Fibroblast of skin of abdomen (primary cell): Measurements from ENCODE around the gene C16orf96. TPM values are rescaled to one million over a fixed set of nuclear protein-coding genes. Genes with fewer than 3 reads are reported as not detected.

Experiments used
- DNase-seq: peaks from one replicate; pipeline ENCODE4 v3.0.0-alpha.2; 2013
- polyA plus RNA-seq, 2 experiments: library from polyadenylated mRNA; unstranded; fragments of 120-200 nt; gene quantifications; one replicate each; pipeline ENCODE4 v1.2.1, GENCODE V29; 2013; ENCODE audit not compliant: insufficient read length in 2 of 2

Gene C16orf96
- polyA plus RNA-seq (2013, experiment 1 of 2; ENCODE audit: insufficient read length): not detected
- polyA plus RNA-seq (2013, experiment 2 of 2; ENCODE audit: insufficient read length): 0.04 TPM

GRCh38 chr16:4556112-4556511, at the start of gene C16orf96:
C16orf96 (plus strand) TSS chr16:4556340; CDS start chr16:4556490, 150 bp downstream.
- DNase-seq: no peak

DNA sequence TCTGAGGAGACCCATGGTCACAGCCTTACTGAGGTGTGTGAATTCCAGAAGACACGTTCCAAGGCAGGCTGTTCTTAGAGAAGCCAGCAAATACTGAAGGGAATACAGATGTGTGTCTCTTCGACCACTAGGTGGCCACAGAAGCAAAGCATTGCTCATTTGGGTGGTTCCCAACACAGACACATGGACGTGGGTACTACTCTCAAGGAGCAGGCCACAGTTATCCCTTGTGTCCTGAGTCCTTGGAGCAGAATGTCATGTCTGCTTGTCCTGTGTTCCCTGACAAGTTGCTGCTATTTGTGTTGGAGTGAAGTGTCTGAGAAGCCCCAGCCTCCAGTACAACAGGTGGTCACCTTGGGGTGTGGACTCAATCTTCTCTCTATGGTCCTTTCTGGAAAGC, 49.7 kb upstream of the C16orf96 start:
- DNase-seq: peak; percentile 71

- DNase-seq: no peak
These were observed 48.4 kb upstream of the C16orf96 start for GRCh38 chr16:4507588-4508345.

GRCh38 chr16:4508806-4509205, 47.3 kb upstream of the C16orf96 start:
- no peak for DNase-seq

DNA sequence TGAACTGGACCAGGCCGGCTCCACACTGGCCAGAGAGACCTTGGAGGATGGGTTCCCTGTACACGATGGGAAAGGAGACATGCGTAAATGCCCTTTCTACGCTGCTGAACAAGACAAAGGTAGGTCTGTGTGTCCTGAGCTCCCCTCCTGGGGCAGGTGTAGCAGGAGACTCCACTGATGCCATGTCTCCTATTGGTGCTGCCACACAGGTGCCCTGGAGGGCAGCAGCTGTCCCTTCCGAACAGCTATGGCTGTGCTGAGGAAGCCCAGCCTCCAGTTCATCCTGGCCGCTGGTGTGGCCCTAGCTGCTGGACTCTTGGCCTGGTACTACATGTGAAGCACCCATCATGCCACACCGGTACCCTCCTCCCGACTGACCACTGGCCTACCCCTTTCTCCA, 46.7 kb upstream of the C16orf96 start:
- no peak for DNase-seq

DNA sequence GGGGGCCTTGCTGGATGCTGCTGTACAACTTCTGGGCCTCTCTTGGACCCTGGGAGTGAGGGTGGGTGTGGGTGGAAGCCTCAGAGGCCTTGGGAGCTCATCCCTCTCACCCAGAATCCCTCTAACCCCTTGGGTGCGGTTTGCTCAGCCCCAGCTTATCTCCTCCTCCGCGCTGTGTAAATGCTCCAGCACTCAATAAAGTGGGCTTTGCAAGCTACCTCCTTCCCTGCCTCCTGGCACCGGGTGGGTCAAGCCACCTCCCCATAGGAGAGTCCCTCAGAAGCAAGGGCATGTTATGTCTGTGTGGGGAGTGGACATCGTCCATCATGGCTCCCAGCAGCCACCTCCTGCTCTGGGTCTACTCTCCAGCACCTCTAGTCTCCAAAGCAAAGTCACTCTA, 46.0 kb upstream of the C16orf96 start:
- DNase-seq: no peak

- DNase-seq: no peak
These were observed 45.3 kb upstream of the C16orf96 start for GRCh38 chr16:4510747-4511426.

DNA sequence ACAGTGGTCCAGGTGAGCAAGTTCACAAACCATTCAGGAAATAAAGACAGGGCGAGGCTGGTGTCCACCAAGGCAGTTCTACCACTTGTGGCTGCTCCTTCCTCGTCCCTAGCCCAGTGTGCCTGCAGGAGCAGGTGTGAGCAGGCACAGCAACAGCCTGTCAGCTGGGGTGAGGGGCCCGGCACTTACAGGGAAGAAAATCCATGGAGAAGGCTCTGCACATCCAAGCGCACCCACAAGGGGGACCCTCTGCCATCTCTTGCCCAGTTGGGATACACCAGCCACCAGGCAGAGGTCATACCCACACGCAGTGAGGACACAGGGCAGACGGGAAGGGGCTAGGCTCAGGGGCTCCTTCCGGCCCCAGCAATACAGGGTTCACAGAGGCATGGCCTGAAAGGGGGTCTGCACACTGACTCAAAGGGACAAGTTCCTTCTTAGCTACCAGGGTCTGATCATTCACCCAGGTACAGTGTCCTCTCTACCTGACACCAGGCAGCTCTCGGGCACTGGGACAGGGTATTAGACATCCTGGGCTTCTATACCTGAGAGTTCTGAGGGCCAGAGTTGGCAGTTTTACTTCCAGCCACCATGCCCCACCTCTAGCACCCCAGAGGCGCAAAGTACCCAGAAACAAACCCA, 44.6 kb upstream of the C16orf96 start:
- peak; percentile 27 for DNase-seq

- DNase-seq: no peak
These were observed 43.7 kb upstream of the C16orf96 start for GRCh38 chr16:4512473-4512872.

DNA sequence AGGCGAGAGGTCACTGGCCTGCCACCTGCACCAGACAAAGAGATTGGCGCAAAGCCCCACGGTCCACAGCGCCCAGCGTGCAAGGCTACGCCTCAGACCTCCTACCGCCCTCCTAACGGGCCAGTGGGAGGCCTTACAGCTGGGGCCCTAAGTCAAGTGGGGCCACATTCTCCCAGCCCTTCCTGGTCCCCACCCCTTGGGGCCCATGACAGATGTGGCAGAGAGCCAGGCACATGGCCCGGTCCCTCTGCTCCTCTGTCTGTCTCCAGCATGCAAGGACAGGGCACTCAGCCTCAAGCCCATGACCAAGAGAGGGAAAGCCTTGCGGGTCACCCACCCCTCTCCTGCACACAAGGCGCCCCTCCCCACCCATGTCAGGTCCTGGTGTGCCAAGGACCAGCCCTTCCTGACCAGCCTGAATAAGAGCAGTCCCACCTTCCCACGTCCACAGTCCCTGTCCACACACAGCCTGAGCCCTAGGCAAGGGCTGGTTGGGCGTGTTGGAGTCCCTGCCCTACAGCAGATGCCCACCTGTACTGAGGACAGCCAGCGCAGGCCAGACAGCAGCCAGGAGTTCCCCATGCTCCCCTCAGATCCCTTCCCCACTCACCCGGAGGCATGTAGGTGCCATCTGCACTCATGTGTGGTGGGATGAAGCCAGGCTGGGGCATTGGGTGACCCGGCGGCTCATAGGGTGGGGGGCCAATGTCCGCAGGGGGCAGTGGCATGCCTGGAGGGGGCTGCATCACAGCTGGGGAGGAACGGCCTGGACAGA, 42.9 kb upstream of the C16orf96 start:
- DNase-seq: no peak

GRCh38 chr16:4513881-4514280, 42.3 kb upstream of the C16orf96 start:
- DNase-seq: no peak

- no peak for DNase-seq
These were observed 41.5 kb upstream of the C16orf96 start for GRCh38 chr16:4514606-4515005.

- DNase-seq: no peak
These were observed 40.4 kb upstream of the C16orf96 start for GRCh38 chr16:4515611-4516233.

DNA sequence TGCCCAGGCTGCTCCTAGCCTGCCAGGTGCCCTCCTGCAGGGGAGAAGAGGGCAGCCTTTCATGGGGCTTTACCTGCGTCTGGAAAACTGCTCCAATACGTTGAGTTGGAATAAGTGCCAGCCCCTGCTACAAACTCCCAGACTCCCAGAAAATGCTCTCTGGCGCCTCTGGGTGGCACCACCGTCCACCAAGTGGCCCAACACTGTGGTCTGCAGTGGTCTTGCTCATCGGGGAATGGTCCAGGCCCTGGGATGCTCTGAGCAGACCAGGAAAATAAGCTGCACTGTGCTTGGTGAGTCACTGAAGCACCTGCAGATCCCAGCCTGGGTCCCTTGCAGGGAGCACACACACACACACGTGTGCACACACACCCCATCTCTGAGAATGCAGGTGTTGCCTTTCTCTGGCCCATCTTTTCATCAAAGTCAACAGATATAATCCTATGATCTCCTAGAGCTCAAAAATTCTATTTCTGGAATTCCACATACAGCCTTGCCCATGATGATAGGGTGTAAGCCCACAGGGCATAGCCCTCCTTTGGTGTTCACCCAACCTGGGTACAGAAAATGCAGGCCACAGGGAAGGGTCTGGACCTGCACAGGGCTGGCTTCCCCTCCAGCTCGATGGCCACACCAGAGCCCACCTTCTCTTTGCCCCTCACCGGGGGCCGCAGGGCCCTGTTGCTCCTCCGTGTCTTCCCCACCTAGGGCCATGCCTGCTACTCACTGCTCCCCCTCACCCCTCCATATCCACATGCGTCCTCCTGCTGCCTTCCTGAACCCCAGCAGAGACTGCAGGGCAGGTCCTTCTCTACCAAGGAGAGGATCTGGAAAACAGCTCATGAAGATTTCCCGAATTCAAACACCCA, 38.1 kb upstream of the C16orf96 start:
- DNase-seq: no peak

DNA sequence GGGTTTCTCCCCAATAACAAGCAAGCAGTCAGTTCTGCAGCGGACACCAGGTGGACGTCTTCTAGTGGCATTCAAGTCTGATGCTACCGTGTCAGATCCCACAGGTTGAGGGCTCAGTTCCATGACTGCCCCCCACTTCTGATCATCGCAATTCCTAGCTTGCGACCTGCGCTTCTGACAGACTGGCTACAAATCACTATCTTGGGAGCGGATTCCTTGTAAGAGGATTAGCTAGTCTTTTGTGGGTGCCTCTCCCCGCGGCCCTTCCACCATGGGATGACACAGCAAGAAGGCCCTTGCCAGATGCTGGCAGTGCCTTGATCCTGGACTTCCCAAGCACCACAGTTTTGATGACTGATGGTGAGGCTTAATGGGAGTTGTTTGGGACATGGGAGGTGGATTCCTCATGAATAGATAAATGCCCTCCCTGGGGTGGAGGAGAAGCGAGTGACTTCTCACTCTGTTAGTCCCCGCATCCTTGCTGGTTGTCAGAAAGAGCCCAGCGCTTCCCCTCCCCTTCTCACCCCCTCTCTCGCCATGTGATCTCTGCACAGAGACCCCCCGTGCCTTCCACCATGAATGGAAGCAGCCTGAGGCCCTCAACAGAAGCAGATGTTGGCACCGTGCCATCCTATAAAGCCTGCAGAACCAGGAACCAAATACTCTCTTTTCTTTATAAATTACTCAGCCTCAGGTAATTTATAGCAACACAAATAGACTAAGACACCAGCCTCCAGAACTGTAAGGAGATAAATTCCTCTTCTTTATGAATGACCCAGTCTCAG, 36.7 kb upstream of the C16orf96 start:
- no peak for DNase-seq

- DNase-seq: no peak
These were observed 35.2 kb upstream of the C16orf96 start for GRCh38 chr16:4520913-4521312.

GRCh38 chr16:4522051-4522581, 34.0 kb upstream of the C16orf96 start:
- no peak for DNase-seq

DNA sequence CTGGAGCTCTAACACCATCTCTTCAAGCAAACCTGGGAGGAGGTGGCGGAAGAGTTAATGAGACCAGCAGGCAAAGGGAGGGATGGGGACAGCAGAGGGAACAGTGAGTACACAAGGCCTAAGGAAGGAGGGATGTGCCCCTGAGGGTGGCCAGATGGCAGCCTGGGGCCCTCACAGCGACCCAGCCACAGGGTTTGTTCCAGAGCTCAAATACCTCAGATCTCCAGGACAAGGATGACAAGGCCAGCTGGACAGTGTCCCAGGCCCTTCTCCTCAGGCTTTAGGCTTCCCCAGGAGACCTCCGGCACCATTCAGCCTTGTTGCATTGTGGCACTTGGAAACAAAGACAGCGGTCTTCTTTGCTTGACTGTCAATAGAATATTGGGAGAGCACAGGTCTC, 32.5 kb upstream of the C16orf96 start:
- no peak for DNase-seq

GRCh38 chr16:4524571-4524970, 31.6 kb upstream of the C16orf96 start:
- DNase-seq: no peak

- no peak for DNase-seq
These were observed 31.1 kb upstream of the C16orf96 start for GRCh38 chr16:4525069-4525468.
